Sigmoid colon (tissue), 4 donors: ENCODE results near the gene GJC2.

ENCODE experiments used
- POLR2A ChIP-seq, 2 donors: fragments of 450-650 bp; IDR thresholded peaks; one replicate each; pipeline ENCODE4 v1.6.1; 2016; ENCODE audit warnings: antibody characterized with exemption in 2 of 2, mild to moderate bottlenecking in 2 of 2, moderate library complexity in 2 of 2
- POLR2AphosphoS5 ChIP-seq, 4 donors: sonication (generic); formaldehyde crosslinking; IDR thresholded peaks; one replicate each; pipeline ENCODE4 v1.6.1; 2017; ENCODE audit warnings: antibody characterized with exemption in 4 of 4
- TF ChIP-seq, protein P1 (sequence below), 4 experiments: fragments of 450-650 bp in 3 of 4; fragments of 200-600 bp in 1 of 4; IDR thresholded peaks; one replicate each; pipeline ENCODE4 v1.5.1; 2016 to 2019; ENCODE audit warnings: antibody characterized with exemption in 4 of 4, mild to moderate bottlenecking in 3 of 4, moderate library complexity in 2 of 4

DNA sequence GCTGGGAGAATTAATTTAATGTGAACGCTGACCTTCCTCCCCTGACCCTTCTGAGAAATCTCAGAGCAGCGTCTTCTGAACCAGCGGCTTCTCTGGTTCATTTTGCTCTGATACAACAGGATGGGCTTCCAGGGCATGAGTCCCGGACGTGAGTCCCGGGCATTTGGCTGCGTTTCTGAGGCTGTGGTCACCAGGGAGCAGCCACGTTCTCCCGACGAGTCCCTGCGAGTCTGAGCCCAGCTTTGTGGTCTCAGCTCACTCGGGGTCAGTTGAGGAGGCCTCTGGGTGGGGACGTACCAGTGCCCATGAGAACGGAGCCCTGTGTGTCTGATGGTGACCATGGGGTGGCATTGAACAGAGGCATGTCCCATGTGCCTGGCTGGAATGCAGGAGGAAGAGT lies 40.5 kb downstream of the GJC2 start:
- TF ChIP-seq, protein P1, sequence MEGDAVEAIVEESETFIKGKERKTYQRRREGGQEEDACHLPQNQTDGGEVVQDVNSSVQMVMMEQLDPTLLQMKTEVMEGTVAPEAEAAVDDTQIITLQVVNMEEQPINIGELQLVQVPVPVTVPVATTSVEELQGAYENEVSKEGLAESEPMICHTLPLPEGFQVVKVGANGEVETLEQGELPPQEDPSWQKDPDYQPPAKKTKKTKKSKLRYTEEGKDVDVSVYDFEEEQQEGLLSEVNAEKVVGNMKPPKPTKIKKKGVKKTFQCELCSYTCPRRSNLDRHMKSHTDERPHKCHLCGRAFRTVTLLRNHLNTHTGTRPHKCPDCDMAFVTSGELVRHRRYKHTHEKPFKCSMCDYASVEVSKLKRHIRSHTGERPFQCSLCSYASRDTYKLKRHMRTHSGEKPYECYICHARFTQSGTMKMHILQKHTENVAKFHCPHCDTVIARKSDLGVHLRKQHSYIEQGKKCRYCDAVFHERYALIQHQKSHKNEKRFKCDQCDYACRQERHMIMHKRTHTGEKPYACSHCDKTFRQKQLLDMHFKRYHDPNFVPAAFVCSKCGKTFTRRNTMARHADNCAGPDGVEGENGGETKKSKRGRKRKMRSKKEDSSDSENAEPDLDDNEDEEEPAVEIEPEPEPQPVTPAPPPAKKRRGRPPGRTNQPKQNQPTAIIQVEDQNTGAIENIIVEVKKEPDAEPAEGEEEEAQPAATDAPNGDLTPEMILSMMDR (IDR thresholded peaks at IDR 0.05) = no peak
- no peak for TF ChIP-seq POLR2AphosphoS5 (IDR thresholded peaks at IDR 0.05)
- no peak for TF ChIP-seq POLR2A (IDR thresholded peaks at IDR 0.05)
